GM21367 (cell line): ENCODE measurements around the gene TRIP11.

ENCODE experiments used
- ATAC-seq: cut with Tn5 transposase; IDR thresholded peaks from one replicate; pipeline ENCODE4 v1.9.1; 2021; ENCODE audit not compliant: unreplicated experiment

The TRIP11 gene

GRCh38 chr14:92012121-92012748, 27.6 kb downstream of the TRIP11 start:
- no peak for ATAC-seq

- no peak for ATAC-seq
Observed at GRCh38 chr14:92010644-92011043, 29.2 kb downstream of the TRIP11 start.

GRCh38 chr14:92009604-92010003, 30.3 kb downstream of the TRIP11 start:
- no peak for ATAC-seq

DNA sequence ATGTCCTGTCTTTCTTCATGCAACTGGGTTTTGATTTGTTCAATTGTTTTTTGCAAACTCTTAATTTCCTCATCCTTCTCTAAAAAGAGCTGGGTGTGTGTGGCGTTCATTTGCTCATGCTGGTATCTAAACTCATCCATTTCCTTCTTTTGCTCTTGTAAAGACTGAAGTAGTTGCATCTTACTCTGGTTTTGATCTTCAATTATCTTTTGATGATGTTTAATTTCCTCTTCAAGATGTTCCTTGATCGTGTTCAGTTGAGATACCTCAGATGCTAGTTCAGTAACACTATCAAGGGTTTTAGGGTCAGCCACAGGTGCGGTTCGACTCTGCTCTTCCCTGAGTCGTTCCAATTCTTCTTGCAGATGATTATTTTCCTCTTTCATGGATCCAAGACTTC, 34.8 kb downstream of the TRIP11 start:
- ATAC-seq: no peak

DNA sequence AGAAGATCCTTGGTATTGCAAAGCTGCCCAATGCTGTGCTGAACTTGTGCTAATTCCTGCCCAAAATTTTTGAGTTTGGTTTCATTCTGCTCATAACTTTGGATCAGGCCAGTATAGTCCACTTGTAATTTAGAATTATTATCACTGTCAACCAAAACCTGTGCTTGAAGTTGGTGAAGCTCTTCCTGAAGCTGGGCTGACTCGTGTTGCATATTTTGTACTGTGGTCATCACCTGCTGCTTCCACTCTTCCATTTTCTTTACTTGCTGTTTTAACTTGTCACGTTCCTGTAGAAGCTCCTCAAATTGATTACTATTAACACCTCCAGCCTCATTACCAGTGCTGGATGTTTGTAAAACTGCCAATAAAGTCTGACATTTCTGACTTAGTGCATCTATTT, 35.8 kb downstream of the TRIP11 start:
- no peak for ATAC-seq

DNA sequence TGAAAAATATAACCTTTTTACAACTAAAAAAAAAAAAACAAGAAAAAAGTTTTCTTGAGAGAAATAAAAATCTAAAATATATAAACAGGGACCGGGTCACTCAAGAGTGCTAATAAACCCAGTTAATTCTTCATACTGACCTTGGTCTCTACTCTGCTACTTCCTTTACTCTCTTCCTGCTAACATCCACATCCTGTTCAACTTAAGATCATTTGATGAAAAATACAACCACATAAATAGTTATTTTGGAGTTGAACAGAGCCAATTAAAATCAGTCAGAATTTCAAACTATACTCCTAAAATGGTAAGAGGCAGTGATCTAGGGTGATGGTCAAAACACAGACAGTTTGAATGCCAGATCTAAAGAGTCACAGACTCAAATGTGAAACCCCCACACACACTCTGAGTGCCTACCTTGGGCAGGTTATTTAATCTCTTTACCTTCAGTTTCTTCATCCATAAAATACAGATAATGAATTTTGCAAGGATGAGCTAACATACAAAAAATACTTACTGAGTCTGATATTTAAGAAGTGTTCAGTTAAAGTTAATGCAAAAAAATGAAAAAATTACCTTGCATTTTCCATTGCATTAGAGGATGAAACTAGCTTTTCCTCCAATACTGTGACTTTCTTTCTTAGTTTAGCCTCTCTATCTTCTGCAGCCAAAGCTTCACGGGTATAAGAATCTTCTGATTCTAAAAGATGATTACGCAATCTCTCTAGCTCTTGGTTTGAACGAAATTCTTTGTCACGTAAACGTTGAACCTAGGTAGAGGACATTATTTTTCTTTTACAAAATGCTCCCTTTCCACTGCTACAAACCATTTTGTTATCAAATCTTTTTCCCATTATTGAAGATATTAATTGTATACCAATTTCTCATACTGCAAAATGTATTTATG, 40.9 kb downstream of the TRIP11 start:
- no peak for ATAC-seq

GRCh38 chr14:91997492-91997891, 42.4 kb downstream of the TRIP11 start:
- ATAC-seq: no peak

DNA sequence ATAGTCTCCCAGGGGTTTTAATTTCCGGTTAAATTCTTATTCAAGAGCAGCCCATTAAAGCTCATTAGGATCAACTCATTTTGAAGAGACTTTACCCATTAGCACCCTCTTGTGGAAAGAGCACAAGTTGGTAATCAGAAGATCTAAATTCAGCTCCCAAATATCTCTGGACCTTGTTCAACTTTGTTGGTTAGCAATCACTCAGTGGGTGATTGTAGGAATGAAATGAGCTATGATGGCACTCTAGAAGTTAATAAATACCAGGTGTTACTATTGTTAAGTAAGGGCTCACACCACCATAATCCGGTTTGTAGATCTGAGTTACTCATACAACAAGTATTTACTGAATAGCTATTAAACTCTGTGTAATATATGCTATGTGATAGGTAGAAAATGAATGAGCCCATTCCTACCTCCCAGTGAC, 42.9 kb downstream of the TRIP11 start:
- ATAC-seq: no peak

DNA sequence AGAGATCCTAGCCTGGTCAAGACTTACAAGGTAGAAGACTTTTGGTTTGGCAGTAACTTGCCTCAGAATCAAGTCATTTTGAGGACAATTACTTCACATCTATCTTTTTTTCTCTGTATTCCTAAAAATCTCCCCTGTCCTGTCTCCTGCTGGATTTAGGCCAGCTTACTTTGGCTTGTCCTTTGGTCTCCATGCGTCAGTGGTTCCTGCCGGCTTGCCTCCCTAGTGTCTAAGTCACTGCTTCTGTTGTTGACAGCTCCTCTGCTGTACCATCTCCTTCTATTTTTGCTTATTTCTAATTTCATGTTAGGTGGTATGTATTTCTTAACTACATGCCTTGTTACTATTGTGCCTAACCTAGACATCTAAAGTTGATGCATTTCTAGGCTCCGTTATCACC, 52.7 kb downstream of the TRIP11 start:
- ATAC-seq: no peak

GRCh38 chr14:91985521-91986255, 54.2 kb downstream of the TRIP11 start:
- no peak for ATAC-seq

GRCh38 chr14:91985008-91985407, 54.9 kb downstream of the TRIP11 start:
- no peak for ATAC-seq

GRCh38 chr14:91983588-91983987, 56.3 kb downstream of the TRIP11 start:
- no peak for ATAC-seq

- no peak for ATAC-seq
Observed at GRCh38 chr14:91980157-91980556, 59.7 kb downstream of the TRIP11 start.

- no peak for ATAC-seq
Observed at GRCh38 chr14:91977884-91978283, 62.0 kb downstream of the TRIP11 start.

DNA sequence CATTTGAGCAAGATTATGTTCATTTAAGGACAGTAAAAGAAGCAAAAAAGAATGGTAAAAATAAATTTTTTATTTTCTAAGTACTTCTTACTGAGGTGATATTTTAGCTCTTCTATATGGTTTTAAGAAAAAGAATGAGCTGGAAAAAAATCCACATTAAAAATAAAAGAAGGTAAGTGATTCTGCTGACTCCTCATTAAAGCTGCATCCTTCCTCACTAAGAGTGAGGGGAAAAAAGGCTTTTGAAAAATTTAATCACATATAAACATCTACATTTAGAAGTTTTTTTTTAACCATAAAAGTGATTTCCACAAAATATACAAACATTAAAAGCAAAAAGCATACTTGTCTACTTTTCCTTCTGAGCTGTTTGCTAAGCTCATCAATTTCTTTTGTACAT, 64.1 kb downstream of the TRIP11 start:
- no peak for ATAC-seq

- no peak for ATAC-seq
Observed at GRCh38 chr14:91971188-91971778, 68.6 kb downstream of the TRIP11 start.

- no peak for ATAC-seq
Observed at GRCh38 chr14:91968280-91968679, 71.6 kb downstream of the TRIP11 start.

- no peak for ATAC-seq
Observed at GRCh38 chr14:91964724-91965123, 75.1 kb downstream of the TRIP11 start.

DNA sequence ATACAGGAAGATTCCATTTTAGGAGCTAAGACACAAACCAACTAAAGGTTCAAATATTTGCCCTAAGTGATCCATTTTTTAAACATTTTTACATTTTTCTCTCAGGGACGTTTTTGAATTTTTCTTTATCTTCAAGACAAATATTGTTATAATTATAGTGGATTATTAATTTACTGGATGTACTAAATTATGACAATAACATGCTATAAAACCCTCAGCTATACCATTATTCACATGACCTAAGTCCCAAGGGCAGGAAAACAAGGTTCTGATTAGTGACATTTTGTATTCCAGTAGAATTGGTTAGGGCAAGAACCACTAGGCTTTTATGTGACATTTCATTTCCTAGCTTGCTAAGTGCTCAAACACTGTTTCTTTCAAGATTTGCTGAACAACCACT, 75.8 kb downstream of the TRIP11 start:
- ATAC-seq: no peak

DNA sequence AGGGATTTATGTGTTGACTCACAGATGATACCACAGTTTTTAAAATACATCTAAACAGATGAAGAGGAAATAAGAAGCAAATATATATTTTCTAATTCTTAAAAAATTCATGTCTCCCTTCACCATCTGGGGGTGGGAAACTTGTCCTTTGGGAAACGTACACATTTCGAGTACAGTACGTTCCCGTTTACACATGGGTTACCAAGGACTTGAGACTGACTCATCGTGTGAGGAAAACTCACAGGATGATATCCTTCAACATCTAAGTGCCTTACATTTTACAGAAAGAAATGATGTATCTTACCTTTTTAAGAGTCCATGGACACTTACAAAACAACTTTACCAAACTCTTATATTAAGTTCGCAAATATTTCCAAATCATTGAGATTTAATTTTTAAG, 76.4 kb downstream of the TRIP11 start:
- no peak for ATAC-seq
